ENCODE measurements around the gene JMJD4. TPM values are rescaled to one million over a fixed set of nuclear protein-coding genes. Genes with fewer than 3 reads are reported as not detected.

The JMJD4 gene
- total RNA-seq, 3 donors from 2014 or later (not counting 1 experiment from before 2014, with no cell fraction given) = 8.8 to 12.4 (median 12.3) TPM

- Histone ChIP-seq H3K9me3 (ENCODE audit: control insufficient read depth, insufficient read depth, low read length) (no peaks in the 10 kb centered on the region), H3K36me3 (ENCODE audit: control insufficient read depth, insufficient read depth, low read length) (peaks cover 23% of the 10 kb centered on the region), H3K4me1 (ENCODE audit: control insufficient read depth, insufficient read depth, low read length) (peaks cover 42% of the 10 kb centered on the region), H3K27ac (ENCODE audit: low read length) (no peak overlapping the region), H3K27me3 (ENCODE audit: control insufficient read depth, insufficient read depth, low read length) (no peaks in the 10 kb centered on the region), H3K4me3 (ENCODE audit: low read length) (no peak overlapping the region)
- no peak for TF ChIP-seq CTCF (IDR thresholded peaks at IDR 0.05)
- Mint-ChIP-seq H3K9me3 (no peaks in the 10 kb centered on the region), H3K27ac (no peak overlapping the region), H3K27me3 (ENCODE audit: low read depth in 2 of 2) (peaks cover 0 to 3% of the 10 kb centered on the region in 2 donors), H3K36me3 (peaks cover 7% of the 10 kb centered on the region), H3K4me1 (peaks cover 39 to 42% of the 10 kb centered on the region in 2 donors), H3K4me3 (no peak overlapping the region)
- ATAC-seq = no peak
- WGBS (ENCODE audit: insufficient coverage) = 96% methylated on average over 8 of the region's 9 CpGs
- DNase-seq = no peak
- intact Hi-C loops (cut with micrococcal nuclease) = no loop called here
Observed at GRCh38 chr1:227760377-227760776, 25.3 kb upstream of the JMJD4 start.

- WGBS (ENCODE audit: insufficient coverage) = 93% methylated on average over 15 of the region's 15 CpGs
- Histone ChIP-seq H3K9me3 (ENCODE audit: control insufficient read depth, insufficient read depth, low read length) (no peaks in the 10 kb centered on the region), H3K36me3 (ENCODE audit: control insufficient read depth, insufficient read depth, low read length) (peaks cover 23% of the 10 kb centered on the region), H3K4me1 (ENCODE audit: control insufficient read depth, insufficient read depth, low read length) (peaks cover 34% of the 10 kb centered on the region), H3K27ac (ENCODE audit: low read length) (no peak overlapping the region), H3K27me3 (ENCODE audit: control insufficient read depth, insufficient read depth, low read length) (no peaks in the 10 kb centered on the region), H3K4me3 (ENCODE audit: low read length) (no peak overlapping the region)
- DNase-seq (no peak), ATAC-seq (no peak)
- Mint-ChIP-seq H3K27me3 (ENCODE audit: low read depth in 2 of 2) (peaks cover 0 to 3% of the 10 kb centered on the region in 2 donors), H3K36me3 (peaks cover 7% of the 10 kb centered on the region), H3K27ac (no peak overlapping the region), H3K4me3 (no peak overlapping the region), H3K9me3 (no peaks in the 10 kb centered on the region), H3K4me1 (peaks cover 31 to 35% of the 10 kb centered on the region in 2 donors)
- TF ChIP-seq CTCF (IDR thresholded peaks at IDR 0.05) = no peak
- intact Hi-C loops (cut with micrococcal nuclease) = no loop called here
Observed at GRCh38 chr1:227759341-227760300, 24.5 kb upstream of the JMJD4 start.

- Mint-ChIP-seq H3K4me3 (no peak overlapping the region), H3K27me3 (ENCODE audit: low read depth in 2 of 2) (peaks cover 0 to 3% of the 10 kb centered on the region in 2 donors), H3K36me3 (peaks cover 7% of the 10 kb centered on the region), H3K27ac (no peak overlapping the region), H3K9me3 (no peaks in the 10 kb centered on the region), H3K4me1 (peaks cover 27 to 29% of the 10 kb centered on the region in 2 donors)
- WGBS (ENCODE audit: insufficient coverage) = 84% methylated on average over 6 of the region's 6 CpGs
- Histone ChIP-seq H3K9me3 (ENCODE audit: control insufficient read depth, insufficient read depth, low read length) (no peaks in the 10 kb centered on the region), H3K4me3 (ENCODE audit: low read length) (no peak overlapping the region), H3K27ac (ENCODE audit: low read length) (no peak overlapping the region), H3K4me1 (ENCODE audit: control insufficient read depth, insufficient read depth, low read length) (peaks cover 22% of the 10 kb centered on the region), H3K36me3 (ENCODE audit: control insufficient read depth, insufficient read depth, low read length) (peaks cover 23% of the 10 kb centered on the region), H3K27me3 (ENCODE audit: control insufficient read depth, insufficient read depth, low read length) (no peaks in the 10 kb centered on the region)
- ATAC-seq (no peak), DNase-seq (no peak)
- intact Hi-C loops (cut with micrococcal nuclease) = no loop called here
- TF ChIP-seq CTCF (IDR thresholded peaks at IDR 0.05) = no peak
Observed at GRCh38 chr1:227758366-227758765, 23.3 kb upstream of the JMJD4 start.
